ENCODE measurements around the gene CASR. TPM values are rescaled to one million over a fixed set of nuclear protein-coding genes. Genes with fewer than 3 reads are reported as not detected.
A peak's percentile ranks its signal among the peaks of the same experiment; 100 is the strongest.

The CASR gene
- total RNA-seq, 2 donors from 2014 or later, result not detected

- DNase-seq (no peak), ATAC-seq (no peak)
- intact Hi-C loops (cut with DNase I), result loop anchor here in 1 of 2 donors (10.0 kb wide), 1 partner anchor 147 kb away; no protein-coding TSS in a partner anchor
Observed at GRCh38 chr3:122251428-122251827, 68.0 kb downstream of the CASR start.

GRCh38 chr3:122253581-122253980, 70.1 kb downstream of the CASR start:
- intact Hi-C loops (cut with DNase I), result loop anchor here in 1 of 2 donors (10.0 kb wide), 1 partner anchor 149 kb away; no protein-coding TSS in a partner anchor
- DNase-seq (no peak), ATAC-seq (no peak)

DNA sequence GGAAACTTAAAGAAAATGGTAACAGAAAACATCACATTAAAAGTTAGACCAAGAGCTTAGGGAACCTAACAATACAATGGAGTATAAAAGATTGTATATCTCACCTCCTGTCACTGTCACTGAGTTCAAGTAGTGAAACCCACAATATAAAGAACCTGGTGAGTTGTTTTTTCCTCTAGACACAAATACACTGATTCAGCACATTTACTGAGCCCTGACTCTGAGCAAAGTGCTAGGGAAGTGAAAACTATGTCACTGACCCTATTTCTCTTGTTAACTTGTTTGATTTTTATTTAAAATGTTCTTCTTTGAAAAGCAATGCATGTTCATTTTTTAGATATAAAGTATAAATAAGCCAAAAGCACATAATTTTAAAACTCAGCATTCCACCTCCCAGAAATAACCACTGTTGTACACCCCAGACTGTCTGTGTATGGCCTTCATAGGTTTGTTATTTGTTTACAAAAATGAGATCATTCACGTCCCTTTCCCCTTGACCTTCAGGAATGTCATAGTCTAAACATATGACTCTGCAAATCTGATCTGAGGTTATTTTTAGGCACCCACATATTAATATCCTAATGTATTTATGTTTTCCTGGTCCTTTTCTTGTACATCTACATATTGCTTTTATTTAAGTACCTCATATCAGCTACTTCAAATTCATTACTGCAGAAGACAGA, 72.4 kb downstream of the CASR start:
- DNase-seq (no peak), ATAC-seq (peak in 1 of 2 donors; percentile 31)
- intact Hi-C loops (cut with DNase I), result loop anchor here in 1 of 2 donors (5.0 to 10.0 kb wide), 2 partner anchors 151 to 709 kb away; partner anchors contain the start of gene POLQ

DNA sequence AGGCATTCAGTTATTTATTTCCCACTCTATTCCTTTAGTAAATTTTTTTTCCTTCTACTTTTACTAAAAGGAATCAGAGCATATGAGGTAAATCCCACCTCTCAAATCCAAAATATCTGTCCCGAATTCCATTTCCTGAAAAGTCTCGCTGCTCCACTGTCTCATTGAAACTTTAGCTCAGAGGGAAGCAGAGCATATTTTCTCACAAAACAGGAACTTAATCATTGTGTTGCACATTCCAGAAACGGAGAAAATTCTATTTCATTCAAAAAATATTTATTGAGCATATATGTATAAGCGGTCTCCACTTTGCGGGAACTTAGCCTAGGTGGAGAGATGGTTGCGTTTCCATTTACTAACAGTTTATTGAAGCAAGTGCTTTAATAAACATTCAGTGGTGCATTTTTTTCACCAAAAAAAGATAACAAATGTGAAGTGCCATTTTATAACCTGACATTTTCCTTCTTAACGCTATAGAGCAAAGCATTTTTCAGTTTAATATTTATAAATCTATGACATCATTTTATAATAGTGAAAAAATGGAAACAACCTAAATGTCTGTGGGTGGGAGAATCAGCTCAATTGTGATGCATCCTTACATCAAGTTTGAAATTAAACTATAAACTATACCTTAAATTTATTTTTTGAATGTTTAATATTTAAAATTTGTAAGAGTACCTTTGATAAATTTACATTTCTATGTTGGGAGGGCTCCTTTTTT, 74.3 kb downstream of the CASR start:
- ATAC-seq (no peak), DNase-seq (no peak)
- intact Hi-C loops (cut with DNase I), result loop anchor here in 1 of 2 donors (5.0 to 10.0 kb wide), 2 partner anchors 153 to 711 kb away; partner anchors contain the start of gene POLQ

- intact Hi-C loops (cut with DNase I), result loop anchor here in 1 of 2 donors (5.0 to 10.0 kb wide), 2 partner anchors 154 to 712 kb away; partner anchors contain the start of gene POLQ
- peak; percentile 94 to 95 for ATAC-seq
- DNase-seq, result peak; percentile 76
Observed at GRCh38 chr3:122258757-122259371, 75.4 kb downstream of the CASR start.

GRCh38 chr3:122260206-122260605, 76.7 kb downstream of the CASR start:
- no peak for ATAC-seq
- intact Hi-C loops (cut with DNase I), result no loop called here
- no peak for DNase-seq

GRCh38 chr3:122263058-122263457, 79.6 kb downstream of the CASR start:
- DNase-seq (no peak), ATAC-seq (no peak)
- intact Hi-C loops (cut with DNase I), result no loop called here

DNA sequence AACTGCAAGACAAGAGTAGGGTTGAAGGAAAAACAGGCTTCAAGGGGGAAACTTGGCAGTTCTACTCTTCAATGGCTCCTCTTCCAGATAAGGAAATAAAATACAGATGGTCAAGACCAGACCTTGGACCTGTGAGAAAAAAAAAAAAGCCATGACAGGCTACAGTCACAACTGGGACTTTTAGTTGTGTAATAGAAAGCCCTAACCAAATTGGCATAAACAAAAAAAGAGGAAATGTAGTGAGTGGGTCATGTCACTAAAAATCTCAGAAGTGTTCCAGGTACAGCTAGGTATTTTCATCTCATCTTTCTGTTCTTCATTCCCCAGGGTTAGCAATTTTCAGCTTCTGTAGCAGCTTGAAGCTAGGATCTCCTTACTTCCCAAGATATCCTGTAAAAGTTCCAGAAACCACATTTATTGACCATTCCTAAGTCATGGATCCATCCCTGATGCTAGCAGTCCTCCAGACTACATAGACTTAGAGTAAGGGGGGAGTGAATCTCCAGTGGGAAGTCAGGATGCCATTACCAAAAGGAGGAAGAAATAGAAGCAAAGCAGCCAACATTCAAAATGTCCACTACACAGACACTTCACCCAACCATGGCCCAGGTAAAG, 80.6 kb downstream of the CASR start:
- intact Hi-C loops (cut with DNase I), result no loop called here
- DNase-seq, result no peak
- ATAC-seq, result no peak

DNA sequence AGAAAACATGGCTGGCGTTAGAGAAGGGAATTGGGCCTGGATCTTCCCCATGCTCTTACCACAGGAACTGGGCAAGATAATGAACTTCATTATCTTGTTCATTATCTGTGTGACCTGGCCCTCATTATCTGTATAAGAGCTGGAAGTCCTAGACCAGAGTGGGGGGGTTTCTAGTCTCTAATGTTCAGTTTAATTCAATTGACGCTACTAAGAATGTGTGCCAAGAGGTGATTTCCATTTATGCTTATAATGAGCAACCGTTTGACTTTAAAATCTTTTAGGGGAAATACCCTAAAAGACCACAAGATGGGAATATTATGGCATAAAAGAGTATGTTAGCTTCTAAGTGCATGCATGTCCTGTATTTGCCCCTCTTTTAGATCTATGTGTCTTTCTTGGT, 82.5 kb downstream of the CASR start:
- intact Hi-C loops (cut with DNase I), result no loop called here
- DNase-seq (no peak), ATAC-seq (no peak)

GRCh38 chr3:122268257-122269024, 85.0 kb downstream of the CASR start:
- DNase-seq (no peak), ATAC-seq (no peak)
- intact Hi-C loops (cut with DNase I), result no loop called here

GRCh38 chr3:122269045-122269444, 85.6 kb downstream of the CASR start:
- DNase-seq (no peak), ATAC-seq (no peak)
- intact Hi-C loops (cut with DNase I), result no loop called here

DNA sequence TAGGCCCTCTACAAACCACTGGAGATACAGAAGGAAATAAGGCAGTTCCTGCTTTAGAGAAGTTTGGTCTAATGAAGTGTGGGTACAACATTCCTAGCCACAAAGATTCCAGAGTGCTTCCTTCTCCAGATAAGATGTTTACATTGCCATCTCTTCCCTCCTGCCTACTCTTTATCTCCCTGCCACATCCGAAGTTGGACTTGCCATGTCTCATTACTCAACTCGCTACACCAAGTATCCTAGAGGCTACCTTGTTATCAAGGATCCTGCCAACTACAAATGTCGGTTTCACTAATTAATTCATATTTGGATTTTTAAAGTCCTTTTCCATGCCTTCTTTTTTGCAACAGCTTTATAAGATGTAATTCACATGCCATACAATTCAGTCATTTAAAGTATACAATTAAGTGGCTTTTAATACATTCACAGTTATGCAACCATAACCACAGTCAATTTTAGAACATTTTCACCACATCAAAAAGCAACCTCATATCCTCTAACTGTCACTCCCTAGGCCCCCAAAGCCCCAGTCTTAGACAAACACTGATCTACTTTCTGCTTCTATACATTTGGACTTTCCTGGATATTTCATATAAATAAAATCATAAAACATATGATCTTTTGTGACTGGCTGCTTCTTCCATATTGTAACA, 87.9 kb downstream of the CASR start:
- DNase-seq, result no peak
- intact Hi-C loops (cut with DNase I), result no loop called here
- no peak for ATAC-seq

- DNase-seq (no peak), ATAC-seq (no peak)
- intact Hi-C loops (cut with DNase I), result no loop called here
Observed at GRCh38 chr3:122272879-122273278, 89.4 kb downstream of the CASR start.

DNA sequence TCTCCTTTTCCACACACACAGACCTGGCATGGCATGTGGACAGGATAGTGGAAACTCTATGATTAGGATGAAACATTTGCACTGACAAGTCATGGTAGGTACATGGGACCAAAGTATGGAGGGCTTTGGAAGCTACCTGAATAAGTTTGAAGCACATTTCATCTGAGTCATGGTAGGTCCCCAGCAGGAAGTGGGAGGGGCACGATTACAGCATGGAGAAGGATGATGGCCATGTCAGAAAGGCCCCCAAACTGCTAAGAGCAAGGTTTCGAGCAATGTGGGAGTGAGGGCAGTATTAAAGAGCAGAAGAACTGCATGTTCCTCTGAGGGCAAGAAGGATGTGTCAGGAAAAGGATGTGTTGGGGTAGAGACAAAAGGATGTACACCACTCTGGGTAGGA, 90.0 kb downstream of the CASR start:
- ATAC-seq (no peak), DNase-seq (no peak)
- intact Hi-C loops (cut with DNase I), result no loop called here

GRCh38 chr3:122281891-122282290, 98.4 kb downstream of the CASR start:
- DNase-seq, result no peak
- ATAC-seq, result no peak
- intact Hi-C loops (cut with DNase I), result no loop called here

DNA sequence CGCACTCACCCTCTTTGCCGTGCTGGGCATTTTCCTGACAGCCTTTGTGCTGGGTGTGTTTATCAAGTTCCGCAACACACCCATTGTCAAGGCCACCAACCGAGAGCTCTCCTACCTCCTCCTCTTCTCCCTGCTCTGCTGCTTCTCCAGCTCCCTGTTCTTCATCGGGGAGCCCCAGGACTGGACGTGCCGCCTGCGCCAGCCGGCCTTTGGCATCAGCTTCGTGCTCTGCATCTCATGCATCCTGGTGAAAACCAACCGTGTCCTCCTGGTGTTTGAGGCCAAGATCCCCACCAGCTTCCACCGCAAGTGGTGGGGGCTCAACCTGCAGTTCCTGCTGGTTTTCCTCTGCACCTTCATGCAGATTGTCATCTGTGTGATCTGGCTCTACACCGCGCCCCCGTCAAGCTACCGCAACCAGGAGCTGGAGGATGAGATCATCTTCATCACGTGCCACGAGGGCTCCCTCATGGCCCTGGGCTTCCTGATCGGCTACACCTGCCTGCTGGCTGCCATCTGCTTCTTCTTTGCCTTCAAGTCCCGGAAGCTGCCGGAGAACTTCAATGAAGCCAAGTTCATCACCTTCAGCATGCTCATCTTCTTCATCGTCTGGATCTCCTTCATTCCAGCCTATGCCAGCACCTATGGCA, 100.5 kb downstream of the CASR start:
- no peak for ATAC-seq
- DNase-seq, result no peak
- intact Hi-C loops (cut with DNase I), result no loop called here

GRCh38 chr3:122284486-122284885, 101.0 kb downstream of the CASR start:
- intact Hi-C loops (cut with DNase I), result no loop called here
- no peak for DNase-seq
- ATAC-seq, result no peak

DNA sequence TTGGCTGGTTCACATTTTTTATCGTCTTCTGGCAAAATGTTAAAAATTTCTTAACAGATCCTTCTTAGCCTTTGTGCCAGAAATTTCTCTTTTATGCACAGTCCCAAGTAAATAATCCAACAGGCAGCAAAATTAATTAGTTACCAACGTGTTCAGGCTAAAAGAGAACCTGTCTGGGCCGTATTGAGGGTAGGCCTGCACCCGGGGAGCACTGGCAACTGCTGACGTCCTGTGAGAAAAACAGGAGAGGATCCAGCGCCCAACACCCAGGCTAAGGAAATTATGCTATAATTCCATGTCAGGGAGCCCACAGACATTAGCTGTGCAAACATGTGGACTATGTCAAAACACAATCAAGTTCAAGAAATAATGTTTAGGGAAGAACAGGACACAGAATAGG, 110.9 kb downstream of the CASR start:
- intact Hi-C loops (cut with DNase I), result no loop called here
- ATAC-seq (peak in 1 of 2 donors; percentile 32), DNase-seq (no peak)

Data from left cardiac atrium (tissue), 4 donors.